WI38 (cell line): ENCODE measurements around the gene NDFIP1.

Experiments
- H3K4me3 ChIP-seq: 2 replicates; pipeline ENCODE4 v1.5.1; 2011; ENCODE audit warnings: low read depth, mild to moderate bottlenecking, control low read depth, low read length
- TF ChIP-seq, protein P1 (sequence below): IDR thresholded peaks from 2 replicates; pipeline ENCODE4 v1.5.1; 2012; ENCODE audit warnings: low read depth, mild to moderate bottlenecking, control low read depth, low read length

Gene NDFIP1

DNA sequence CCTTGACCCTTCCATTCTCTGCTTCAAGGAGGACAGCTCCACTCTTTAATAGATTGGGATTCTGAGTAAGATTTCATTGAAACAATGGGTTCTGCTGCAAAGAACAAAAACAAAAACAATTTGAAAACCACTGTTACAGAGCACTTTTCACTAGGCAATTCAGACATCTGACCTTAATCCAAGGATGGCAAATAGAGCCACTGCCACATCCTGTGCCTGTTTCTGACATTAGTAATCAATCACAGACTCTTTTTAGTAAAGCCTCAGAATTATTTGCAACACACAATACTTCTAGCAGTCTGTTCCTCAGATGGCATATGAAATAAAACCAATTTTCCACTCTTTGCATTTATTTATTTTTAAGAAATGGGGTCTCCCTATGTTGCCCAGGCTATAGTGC lies 37.8 kb upstream of the NDFIP1 start:
- H3K4me3 ChIP-seq: no peak overlapping the region
- TF ChIP-seq, protein P1, sequence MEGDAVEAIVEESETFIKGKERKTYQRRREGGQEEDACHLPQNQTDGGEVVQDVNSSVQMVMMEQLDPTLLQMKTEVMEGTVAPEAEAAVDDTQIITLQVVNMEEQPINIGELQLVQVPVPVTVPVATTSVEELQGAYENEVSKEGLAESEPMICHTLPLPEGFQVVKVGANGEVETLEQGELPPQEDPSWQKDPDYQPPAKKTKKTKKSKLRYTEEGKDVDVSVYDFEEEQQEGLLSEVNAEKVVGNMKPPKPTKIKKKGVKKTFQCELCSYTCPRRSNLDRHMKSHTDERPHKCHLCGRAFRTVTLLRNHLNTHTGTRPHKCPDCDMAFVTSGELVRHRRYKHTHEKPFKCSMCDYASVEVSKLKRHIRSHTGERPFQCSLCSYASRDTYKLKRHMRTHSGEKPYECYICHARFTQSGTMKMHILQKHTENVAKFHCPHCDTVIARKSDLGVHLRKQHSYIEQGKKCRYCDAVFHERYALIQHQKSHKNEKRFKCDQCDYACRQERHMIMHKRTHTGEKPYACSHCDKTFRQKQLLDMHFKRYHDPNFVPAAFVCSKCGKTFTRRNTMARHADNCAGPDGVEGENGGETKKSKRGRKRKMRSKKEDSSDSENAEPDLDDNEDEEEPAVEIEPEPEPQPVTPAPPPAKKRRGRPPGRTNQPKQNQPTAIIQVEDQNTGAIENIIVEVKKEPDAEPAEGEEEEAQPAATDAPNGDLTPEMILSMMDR: no peak

DNA sequence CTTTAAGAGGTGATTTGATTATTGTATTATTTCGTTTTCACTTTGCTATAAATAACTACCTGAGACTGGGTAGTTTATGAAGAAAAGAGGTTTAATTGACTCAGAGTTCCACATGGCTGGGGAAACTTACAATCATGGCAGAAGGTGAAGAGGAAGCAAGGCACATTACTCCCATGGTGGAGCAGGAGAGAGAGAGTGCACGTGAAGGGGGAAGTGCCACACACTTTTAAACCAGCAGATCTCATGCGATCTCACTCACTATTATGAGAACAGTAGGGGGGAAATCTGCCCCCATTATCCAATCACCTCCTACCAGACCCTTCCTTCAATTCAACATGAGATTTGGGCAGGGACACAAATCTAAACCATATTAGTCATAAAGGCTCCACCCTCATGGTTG lies 36.1 kb upstream of the NDFIP1 start:
- H3K4me3 ChIP-seq: no peak overlapping the region
- TF ChIP-seq, protein P1: no peak

DNA sequence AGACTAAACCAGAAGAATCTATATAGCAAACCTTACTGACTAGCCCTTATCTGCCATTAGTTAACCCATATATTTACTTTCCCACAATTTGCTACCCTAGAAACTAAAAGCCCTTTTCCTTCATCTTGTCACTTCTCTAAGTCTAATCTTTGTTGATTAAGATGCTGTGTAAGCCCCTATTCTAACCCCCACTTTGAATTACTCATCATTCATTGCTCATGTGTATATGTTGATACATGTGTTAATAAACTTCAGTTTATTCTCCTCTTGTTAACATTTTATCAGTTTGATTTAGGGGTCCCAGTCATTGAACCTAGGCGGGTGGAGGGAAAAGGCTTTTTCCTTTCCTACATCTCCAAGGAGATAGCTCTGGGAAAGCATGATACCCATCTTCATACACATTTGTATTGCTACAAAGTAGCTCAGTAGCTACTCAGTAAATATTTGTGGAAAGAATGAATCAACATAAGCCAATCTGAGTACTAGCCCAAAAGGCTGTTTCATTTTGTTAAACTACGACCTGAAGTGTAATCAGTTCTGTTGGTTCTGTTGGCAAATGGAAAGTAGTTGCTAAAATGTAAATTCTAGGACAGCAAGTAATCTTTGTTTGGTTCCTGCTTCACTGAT lies 35.1 kb upstream of the NDFIP1 start:
- H3K4me3 ChIP-seq: no peak overlapping the region
- TF ChIP-seq, protein P1: no peak

DNA sequence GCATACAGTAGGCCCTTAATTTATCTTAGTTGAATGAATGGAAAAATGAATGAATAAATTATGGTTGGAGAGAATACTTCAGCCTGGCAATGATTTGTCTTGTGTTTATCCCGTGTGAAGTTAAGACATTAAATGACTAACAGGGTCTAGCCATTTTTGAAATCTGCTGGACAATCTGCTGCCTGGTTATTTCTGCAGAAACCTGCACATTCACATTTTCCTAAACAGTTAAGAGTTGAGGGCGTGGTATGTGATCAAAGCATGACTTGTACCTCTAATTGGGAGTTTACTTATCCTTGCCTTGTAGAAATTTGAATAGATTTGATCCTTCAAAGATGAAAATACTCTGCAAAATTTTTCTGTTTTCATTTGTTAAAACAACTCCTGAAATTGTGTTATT lies 34.6 kb upstream of the NDFIP1 start:
- TF ChIP-seq, protein P1: no peak
- H3K4me3 ChIP-seq: no peak overlapping the region

DNA sequence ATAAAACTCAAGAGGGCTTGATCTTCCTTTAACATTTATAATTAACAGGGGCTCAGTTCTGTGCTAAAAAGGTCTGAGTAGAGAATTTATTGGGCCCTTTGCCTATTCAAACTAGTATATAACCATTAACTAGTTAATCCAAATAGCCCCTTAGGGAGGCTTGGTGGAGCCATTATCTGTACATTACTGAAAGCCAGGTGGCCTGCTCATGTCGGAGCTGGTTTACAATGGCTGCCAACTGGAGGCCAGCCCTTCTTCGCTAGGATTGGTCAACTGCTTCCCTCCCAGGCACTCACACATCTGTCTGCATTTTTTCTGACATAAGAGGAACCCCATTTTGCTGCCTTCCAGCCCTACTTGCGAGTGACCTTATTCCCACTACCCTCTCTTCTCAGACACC lies 30.4 kb upstream of the NDFIP1 start:
- TF ChIP-seq, protein P1: no peak
- no peak overlapping the region for H3K4me3 ChIP-seq

DNA sequence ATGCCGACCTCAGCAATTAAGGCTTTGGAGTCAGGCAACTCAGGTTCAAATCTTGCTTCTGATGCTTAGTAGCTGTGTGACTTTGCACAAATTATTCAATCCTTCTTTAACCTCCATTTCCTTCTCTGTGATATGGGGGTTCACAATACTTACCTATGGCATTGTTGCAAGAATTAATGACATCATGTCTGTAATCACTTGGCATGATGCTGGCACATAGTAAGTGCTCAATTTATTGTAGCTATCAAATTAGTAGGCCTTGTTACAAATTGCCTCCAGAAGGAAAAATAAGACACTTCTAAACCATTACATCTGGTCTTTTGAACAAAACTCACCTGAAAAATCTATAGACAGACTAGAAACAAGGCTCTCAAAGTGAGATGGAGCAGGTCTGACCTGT lies 29.9 kb upstream of the NDFIP1 start:
- TF ChIP-seq, protein P1: no peak
- no peak overlapping the region for H3K4me3 ChIP-seq

DNA sequence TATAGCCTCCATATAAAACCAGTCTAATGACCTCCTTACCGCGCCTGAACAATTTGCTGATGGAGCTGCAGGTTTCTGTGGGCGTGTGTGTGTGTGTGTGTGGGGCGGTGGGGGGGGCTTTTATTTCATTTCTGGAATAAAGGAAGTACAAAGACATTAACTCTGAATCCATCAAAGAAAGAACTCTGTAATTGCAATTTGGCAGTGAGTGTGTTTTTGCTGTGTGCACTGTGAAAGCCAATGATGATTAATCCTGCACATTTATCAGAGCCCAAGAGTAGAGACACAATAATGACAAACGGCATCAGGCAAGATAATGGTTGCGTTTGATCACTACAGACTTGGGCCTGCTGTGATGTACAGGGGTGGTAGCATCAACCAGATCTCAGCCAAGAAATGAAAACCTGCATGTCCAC lies 29.3 kb upstream of the NDFIP1 start:
- TF ChIP-seq, protein P1: no peak
- H3K4me3 ChIP-seq: no peak overlapping the region
